OCI-LY7 (cell line): Measurements from ENCODE around the gene AQP9.

Experiments
- CTCF ChIP-seq: fragments of 200-600 bp; sonication (generic); conservative IDR thresholded peaks from 2 replicates; pipeline ENCODE4 v1.5.1; 2014; ENCODE audit warnings: mild to moderate bottlenecking, antibody characterized with exemption, low read length, moderate library complexity, mixed read lengths
- EZH2phosphoT487 ChIP-seq: fragments of 200-600 bp; sonication (generic); IDR thresholded peaks from 2 replicates; pipeline ENCODE4 v1.6.1; 2018; ENCODE audit warnings: low read depth, borderline replicate concordance, mild to moderate bottlenecking, mixed run types, antibody characterized with exemption, low read length, moderate library complexity, mixed read lengths

GRCh38 chr15:58139989-58140522 lies 1.9 kb downstream of the AQP9 start:
- TF ChIP-seq CTCF, result no peak
- no peak for TF ChIP-seq EZH2phosphoT487
